IPS DF 6.9 (cell line): ENCODE results near the gene ZIM2.

Experiments used
- DNase-seq: peaks from one replicate; pipeline ENCODE4 v3.0.0-alpha.2; 2013; ENCODE audit warnings: low read depth, low spot score
- H3K27ac ChIP-seq: one replicate; pipeline ENCODE4 v1.5.1; 2013; ENCODE audit warnings: low read length, control low read depth
- H3K27me3 ChIP-seq: 2 replicates; pipeline ENCODE4 v1.6.1; 2013; ENCODE audit warnings: mild to moderate bottlenecking, low read length; ENCODE audit not compliant: control insufficient read depth, insufficient read depth
- H3K36me3 ChIP-seq: 2 replicates; pipeline ENCODE4 v1.6.1; 2013; ENCODE audit warnings: low read length; ENCODE audit not compliant: control insufficient read depth, insufficient read depth
- H3K4me1 ChIP-seq: 2 replicates; pipeline ENCODE4 v1.6.1; 2013; ENCODE audit warnings: low read length; ENCODE audit not compliant: control insufficient read depth, insufficient read depth
- H3K4me3 ChIP-seq: 2 replicates; pipeline ENCODE4 v1.5.1; 2013; ENCODE audit warnings: mild to moderate bottlenecking, low read length
- H3K9me3 ChIP-seq: 2 replicates; pipeline ENCODE4 v1.6.1; 2013; ENCODE audit warnings: low read length, inconsistent platforms; ENCODE audit not compliant: control insufficient read depth, insufficient read depth
- whole genome bisulfite sequencing: extraction: QIAGEN DNeasy Blood & Tissue Kit; methylation state at CpG from one replicate; pipeline ENCODE4 v1.1.7; 2013; ENCODE audit warnings: mixed read lengths, missing lambda C conversion rate; ENCODE audit not compliant: insufficient read length, insufficient coverage; 5-methylcytosine and 5-hydroxymethylcytosine counted together

Gene ZIM2

GRCh38 chr19:56839652-56840450 is 675 bp downstream of the ZIM2 start:
- no CpG with 5 or more reads among the region's 48 CpGs for WGBS
- Histone ChIP-seq H3K36me3 (no peaks in the 10 kb centered on the region; the same call in 1 of the 2 replicates), H3K27me3 (no peaks in the 10 kb centered on the region), H3K4me3 (no peak overlapping the region), H3K4me1 (no peaks in the 10 kb centered on the region), H3K9me3 (peaks cover 18% of the 10 kb centered on the region), H3K27ac (no peak overlapping the region)
- DNase-seq = no peak

DNA sequence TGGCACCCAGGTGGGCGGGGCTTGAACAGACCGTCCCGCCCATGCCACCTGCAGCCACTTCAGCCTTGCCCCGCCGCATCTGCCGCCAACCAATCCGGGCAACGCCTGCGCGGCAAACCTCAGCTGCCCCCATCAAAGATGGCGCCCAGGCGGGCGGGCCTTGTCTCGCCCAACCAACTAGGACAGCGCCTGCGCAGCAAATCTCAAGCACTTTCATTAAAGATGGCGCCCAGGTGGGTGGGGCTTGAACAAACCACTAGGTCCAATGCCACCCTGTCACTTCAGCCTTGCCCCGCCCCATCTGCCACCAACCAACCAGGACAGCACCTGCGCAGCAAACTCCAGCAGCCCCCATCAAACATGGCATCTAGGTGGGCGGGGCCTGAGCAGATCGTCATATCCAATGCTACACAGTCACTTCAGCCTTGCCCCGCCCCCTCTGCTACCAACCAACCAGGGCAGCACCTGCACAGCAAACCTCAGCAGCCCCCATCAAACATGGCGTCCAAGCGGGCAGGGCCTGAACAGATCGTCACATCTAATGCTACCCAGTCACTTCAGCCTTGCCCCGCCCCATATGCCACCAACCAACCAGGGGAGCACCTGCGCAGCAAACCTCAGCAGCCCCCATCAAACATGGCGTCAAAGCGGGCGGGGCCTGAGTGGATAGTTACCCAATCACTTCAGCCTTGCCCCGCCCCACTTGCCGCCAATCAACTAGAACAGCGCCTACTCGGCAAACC is 1.4 kb downstream of the ZIM2 start:
- WGBS = no CpG with 5 or more reads among the region's 34 CpGs
- no peak overlapping the region for H3K27ac ChIP-seq
- no peaks in the 10 kb centered on the region for H3K4me1 ChIP-seq
- H3K36me3 ChIP-seq = no peaks in the 10 kb centered on the region; the same call in 1 of the 2 replicates
- H3K4me3 ChIP-seq = no peak overlapping the region
- H3K9me3 ChIP-seq = peaks cover 21% of the 10 kb centered on the region
- H3K27me3 ChIP-seq = no peaks in the 10 kb centered on the region
- no peak for DNase-seq

- no CpG with 5 or more reads among the region's 44 CpGs for WGBS
- Histone ChIP-seq H3K4me1 (no peaks in the 10 kb centered on the region), H3K36me3 (no peaks in the 10 kb centered on the region; the same call in 1 of the 2 replicates), H3K4me3 (no peak overlapping the region), H3K9me3 (peaks cover 24% of the 10 kb centered on the region), H3K27ac (no peak overlapping the region), H3K27me3 (no peaks in the 10 kb centered on the region)
- no peak for DNase-seq
Observed at GRCh38 chr19:56838024-56838908, 2.3 kb downstream of the ZIM2 start.

GRCh38 chr19:56837492-56838023 is 3.0 kb downstream of the ZIM2 start:
- Histone ChIP-seq H3K9me3 (peaks cover 23% of the 10 kb centered on the region), H3K27me3 (no peaks in the 10 kb centered on the region), H3K4me1 (no peaks in the 10 kb centered on the region), H3K4me3 (no peak overlapping the region), H3K27ac (no peak overlapping the region), H3K36me3 (no peaks in the 10 kb centered on the region; the same call in 1 of the 2 replicates)
- DNase-seq = no peak
- WGBS = no CpG with 5 or more reads among the region's 25 CpGs

DNA sequence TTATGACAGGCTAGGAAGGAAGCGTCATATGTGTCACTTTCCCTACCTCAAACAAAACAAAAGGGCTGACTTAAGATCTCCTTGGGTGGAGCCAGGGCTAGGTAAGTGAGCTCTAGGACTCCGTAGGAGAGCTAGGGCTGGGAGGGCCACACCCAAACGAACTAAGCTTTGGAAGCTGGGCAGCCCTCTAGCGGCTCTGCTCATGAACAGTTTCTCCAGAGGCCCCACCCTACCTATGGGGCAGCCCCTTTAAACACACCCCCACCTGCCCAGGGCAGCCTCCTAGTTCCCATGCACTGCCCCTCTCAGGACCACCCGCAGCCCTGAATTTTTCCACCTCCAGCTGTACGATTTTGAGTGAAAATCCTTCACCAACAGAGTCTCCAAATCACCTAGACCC is 3.5 kb downstream of the ZIM2 start:
- Histone ChIP-seq H3K4me1 (no peaks in the 10 kb centered on the region), H3K4me3 (no peak overlapping the region), H3K36me3 (no peaks in the 10 kb centered on the region; the same call in 1 of the 2 replicates), H3K27me3 (no peaks in the 10 kb centered on the region), H3K27ac (no peak overlapping the region), H3K9me3 (peaks cover 27% of the 10 kb centered on the region)
- no peak for DNase-seq
- no CpG with 5 or more reads among the region's 6 CpGs for WGBS

DNA sequence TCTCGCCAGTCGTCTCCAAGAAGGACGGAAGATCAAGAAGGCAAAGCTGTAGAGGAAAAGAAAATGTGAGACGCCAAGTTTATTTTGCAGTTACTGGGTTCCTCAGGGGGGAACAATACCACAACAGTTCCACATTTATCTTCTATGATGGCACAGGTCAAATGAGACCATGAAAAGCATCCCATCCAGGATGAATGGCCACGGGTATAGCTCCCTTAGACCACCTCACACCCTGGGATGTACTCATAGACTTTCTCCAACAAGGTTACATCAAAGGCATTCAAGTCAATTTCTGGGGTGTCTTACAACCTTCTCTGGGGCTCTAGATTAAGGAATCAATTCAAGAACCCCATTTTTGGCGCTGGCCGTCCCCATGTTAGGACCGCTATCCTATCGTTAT is 4.5 kb downstream of the ZIM2 start:
- no CpG with 5 or more reads among the region's 9 CpGs for WGBS
- peaks cover 27% of the 10 kb centered on the region for H3K9me3 ChIP-seq
- no peaks in the 10 kb centered on the region for H3K27me3 ChIP-seq
- H3K36me3 ChIP-seq = no peaks in the 10 kb centered on the region; the same call in 1 of the 2 replicates
- no peaks in the 10 kb centered on the region for H3K4me1 ChIP-seq
- no peak overlapping the region for H3K4me3 ChIP-seq
- DNase-seq = no peak
- no peak overlapping the region for H3K27ac ChIP-seq

DNA sequence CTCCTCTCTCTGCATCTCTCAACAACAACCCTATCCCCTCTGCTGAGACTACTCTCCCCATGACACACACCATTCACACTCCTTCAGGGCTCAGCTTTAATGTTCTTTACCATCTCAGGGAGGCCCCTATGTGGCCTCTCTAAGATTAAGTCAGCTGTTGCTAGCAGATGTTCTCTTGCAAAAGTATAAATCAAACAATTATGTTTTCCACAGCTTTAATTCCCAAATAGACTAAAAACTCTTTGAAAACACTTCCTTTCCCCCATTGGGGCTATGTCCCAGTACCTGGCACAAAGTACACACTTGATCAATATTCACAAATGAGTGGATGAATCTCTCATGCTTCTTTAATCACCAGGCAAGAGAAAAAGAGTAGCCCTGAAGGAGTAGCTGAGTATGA is 5.1 kb downstream of the ZIM2 start:
- H3K36me3 ChIP-seq = no peaks in the 10 kb centered on the region; the same call in 1 of the 2 replicates
- no peak for DNase-seq
- no peak overlapping the region for H3K4me3 ChIP-seq
- H3K27me3 ChIP-seq = no peaks in the 10 kb centered on the region
- peaks cover 24% of the 10 kb centered on the region for H3K9me3 ChIP-seq
- H3K27ac ChIP-seq = no peak overlapping the region
- H3K4me1 ChIP-seq = no peaks in the 10 kb centered on the region

- WGBS = no CpG with 5 or more reads among the region's 5 CpGs
- DNase-seq = no peak
- H3K9me3 ChIP-seq = peaks cover 24% of the 10 kb centered on the region
- no peaks in the 10 kb centered on the region for H3K27me3 ChIP-seq
- no peak overlapping the region for H3K4me3 ChIP-seq
- no peaks in the 10 kb centered on the region for H3K4me1 ChIP-seq
- H3K36me3 ChIP-seq = no peaks in the 10 kb centered on the region
- H3K27ac ChIP-seq = no peak overlapping the region
Observed at GRCh38 chr19:56834564-56835375, 5.8 kb downstream of the ZIM2 start.

DNA sequence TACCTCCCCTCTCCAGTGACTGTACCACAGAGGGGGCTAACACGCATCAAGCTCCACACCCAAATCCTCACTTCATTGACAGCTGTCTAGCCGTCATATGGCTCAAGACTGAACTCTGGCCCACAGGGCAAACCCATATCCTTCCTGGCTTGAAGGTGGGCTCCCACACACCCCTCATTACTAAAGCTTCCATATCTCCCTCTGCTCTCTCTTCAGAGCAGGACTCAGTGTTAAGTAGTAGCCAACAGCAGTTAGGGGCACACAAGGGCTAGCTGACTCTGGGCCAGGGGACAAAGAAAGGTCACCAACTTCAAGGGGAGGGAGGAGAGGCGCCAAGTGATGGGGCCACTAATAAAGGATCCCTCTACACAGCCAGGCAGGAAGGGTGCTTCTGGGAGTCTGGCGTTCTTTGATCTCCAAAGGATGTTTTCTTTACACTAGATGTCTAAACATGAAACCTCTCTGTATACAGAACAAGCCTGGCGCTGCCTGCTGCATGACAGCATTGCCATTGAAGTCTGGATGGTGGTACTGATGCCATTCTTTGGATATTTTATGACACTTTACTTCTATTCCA is 8.1 kb downstream of the ZIM2 start:
- no peaks in the 10 kb centered on the region for H3K4me1 ChIP-seq
- no peaks in the 10 kb centered on the region for H3K36me3 ChIP-seq
- no peaks in the 10 kb centered on the region for H3K27me3 ChIP-seq
- no peak overlapping the region for H3K4me3 ChIP-seq
- WGBS = no CpG with 5 or more reads among the region's 5 CpGs
- no peak overlapping the region for H3K27ac ChIP-seq
- no peak for DNase-seq
- peaks cover 18% of the 10 kb centered on the region for H3K9me3 ChIP-seq
